ENCODE results near the gene DPYSL5. TPM values are rescaled to one million over a fixed set of nuclear protein-coding genes. Genes with fewer than 3 reads are reported as not detected.

The DPYSL5 gene
- total RNA-seq, 2 donors from 2014 or later, result not detected

DNA sequence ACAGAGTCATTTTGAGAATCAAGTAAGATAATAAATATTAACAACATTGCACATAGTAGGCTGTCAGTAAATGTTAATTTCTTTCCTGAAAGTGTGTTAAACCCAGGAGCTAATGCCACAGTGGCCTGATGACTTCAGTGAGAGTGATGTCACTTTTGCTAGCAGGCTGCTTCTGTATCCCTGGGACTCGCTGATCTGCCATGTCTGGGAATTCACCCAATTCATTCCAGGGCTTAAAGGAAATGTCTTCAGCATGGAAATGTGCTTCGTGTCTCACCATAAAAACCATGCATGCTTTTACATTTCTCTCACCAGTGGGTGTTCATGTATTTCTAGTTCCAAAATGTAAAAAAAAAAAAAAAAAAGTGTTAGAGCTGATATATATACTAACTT is 65.7 kb downstream of the DPYSL5 start:
- Histone ChIP-seq H3K4me1 (no peaks in the 10 kb centered on the region), H3K9me3 (no peaks in the 10 kb centered on the region), H3K36me3 (replicated peaks in 1 of 2; ENCODE audit: insufficient read depth in 1 of 2, low read depth in 2 of 2) (no peaks in the 10 kb centered on the region), H3K27me3 (no peaks in the 10 kb centered on the region), H3K4me3 (no peak overlapping the region), H3K27ac (no peak overlapping the region)
- intact Hi-C loops (cut with DNase I), result no loop called here
- no peak for ATAC-seq
- WGBS, 2 donors, result 46 to 61% methylated on average over 2 of the region's 2 CpGs
- TF ChIP-seq POLR2A (IDR thresholded peaks at IDR 0.05), result no peak
- TF ChIP-seq CTCF (IDR thresholded peaks at IDR 0.05), result no peak
- no peak for DNase-seq

DNA sequence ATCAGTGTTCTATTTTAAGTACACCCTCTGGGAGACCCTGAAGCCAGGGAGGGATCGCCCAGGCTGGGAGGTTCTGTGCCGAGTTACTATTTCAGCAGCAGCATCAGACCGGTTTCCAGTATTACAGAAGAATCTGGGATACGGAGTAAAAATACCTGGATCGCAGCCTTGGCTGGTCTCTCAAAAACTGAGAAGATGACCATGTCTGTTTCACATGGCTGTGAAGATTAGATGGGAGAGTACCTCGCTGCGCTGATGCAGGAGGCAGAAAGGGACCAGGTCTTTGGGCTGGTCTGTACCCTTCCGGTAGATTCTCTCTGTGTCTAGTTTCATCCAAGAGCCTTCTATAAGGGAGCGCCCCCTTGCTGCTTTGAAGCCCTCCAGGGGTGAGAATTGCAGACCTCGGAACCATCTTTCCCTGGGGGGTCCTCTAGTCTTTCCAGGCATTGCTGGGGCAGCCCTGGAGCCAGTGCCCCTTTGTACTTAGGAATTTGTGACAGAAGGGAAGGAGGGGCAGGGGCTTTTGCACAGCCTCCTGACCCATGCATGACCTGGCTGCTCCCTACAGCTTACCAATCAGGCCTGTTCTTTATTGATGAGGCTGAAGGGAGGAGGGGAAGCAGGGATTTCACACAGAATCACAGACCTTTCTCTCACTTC is 66.2 kb downstream of the DPYSL5 start:
- no peak for ATAC-seq
- H3K27ac ChIP-seq, result no peak overlapping the region
- 58 to 60% methylated on average over 10 of the region's 10 CpGs for WGBS, 2 donors
- TF ChIP-seq CTCF (IDR thresholded peaks at IDR 0.05), result no peak
- TF ChIP-seq POLR2A (IDR thresholded peaks at IDR 0.05), result no peak
- no peaks in the 10 kb centered on the region for H3K4me1 ChIP-seq
- no peak for DNase-seq
- H3K27me3 ChIP-seq, result no peaks in the 10 kb centered on the region
- H3K9me3 ChIP-seq, result no peaks in the 10 kb centered on the region
- intact Hi-C loops (cut with DNase I), result no loop called here
- H3K4me3 ChIP-seq, result no peak overlapping the region
- no peaks in the 10 kb centered on the region for H3K36me3 ChIP-seq (replicated peaks in 1 of 2; ENCODE audit: insufficient read depth in 1 of 2, low read depth in 2 of 2)

DNA sequence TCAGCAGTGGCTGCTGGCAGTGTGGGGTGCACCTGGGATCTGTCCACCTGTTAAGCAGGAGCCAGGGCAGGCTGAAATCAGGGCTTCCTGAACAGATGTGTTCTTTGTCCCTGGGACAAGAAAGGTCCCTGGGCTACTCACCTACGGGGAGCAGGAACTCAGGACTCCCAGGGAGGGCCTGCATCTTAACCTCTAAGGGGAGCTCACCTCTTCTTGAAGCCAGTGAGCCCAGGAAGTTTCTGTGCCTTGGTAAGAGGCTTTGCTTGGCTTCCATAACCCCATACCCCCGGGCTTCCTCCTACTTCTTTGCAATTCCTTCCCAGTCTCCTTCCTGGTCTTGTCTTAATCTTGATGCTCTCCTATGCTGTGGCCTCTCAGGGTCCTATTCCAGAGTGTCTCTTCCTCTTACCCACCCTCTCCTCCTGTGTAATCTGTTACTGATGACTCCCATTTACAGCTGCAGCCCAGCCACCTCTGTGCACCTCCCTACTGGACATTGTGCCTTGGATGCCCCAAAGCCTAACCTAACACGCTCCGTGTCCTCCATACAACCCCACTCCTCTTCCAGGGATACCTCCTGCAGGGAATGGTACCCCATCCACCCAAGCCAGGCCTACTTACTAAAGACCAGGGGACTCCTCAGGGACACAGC is 66.9 kb downstream of the DPYSL5 start:
- DNase-seq (no peak), ATAC-seq (no peak)
- Histone ChIP-seq H3K9me3 (no peaks in the 10 kb centered on the region), H3K4me3 (no peak overlapping the region), H3K4me1 (no peaks in the 10 kb centered on the region), H3K27me3 (no peaks in the 10 kb centered on the region), H3K36me3 (replicated peaks in 1 of 2; ENCODE audit: insufficient read depth in 1 of 2, low read depth in 2 of 2) (no peaks in the 10 kb centered on the region), H3K27ac (no peak overlapping the region)
- TF ChIP-seq POLR2A (IDR thresholded peaks at IDR 0.05), result no peak
- no peak for TF ChIP-seq CTCF (IDR thresholded peaks at IDR 0.05)
- 68 to 69% methylated on average over 4 of the region's 4 CpGs for WGBS, 2 donors
- intact Hi-C loops (cut with DNase I), result no loop called here

DNA sequence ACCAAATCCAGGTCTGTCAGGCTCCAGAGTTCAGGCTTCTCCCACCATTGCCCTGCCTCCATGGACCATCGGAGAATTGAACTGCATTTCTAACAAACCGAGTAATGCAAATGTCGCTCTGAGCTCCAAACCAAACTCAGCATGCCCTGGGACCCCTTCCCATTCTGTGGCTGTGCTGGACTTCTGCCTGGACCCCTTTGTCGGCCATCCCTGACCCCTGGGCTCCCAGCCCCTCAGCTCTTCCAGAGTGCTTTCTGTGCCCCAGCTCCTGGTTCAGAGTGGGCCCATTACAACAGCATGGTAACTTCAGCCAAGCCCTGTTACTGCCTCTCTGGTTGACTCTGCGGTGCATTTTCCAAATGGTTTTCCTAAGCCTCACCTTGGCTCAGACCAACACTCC is 67.4 kb downstream of the DPYSL5 start:
- Histone ChIP-seq H3K27ac (no peak overlapping the region), H3K4me3 (no peak overlapping the region), H3K9me3 (no peaks in the 10 kb centered on the region), H3K27me3 (no peaks in the 10 kb centered on the region), H3K36me3 (replicated peaks in 1 of 2; ENCODE audit: insufficient read depth in 1 of 2, low read depth in 2 of 2) (no peaks in the 10 kb centered on the region), H3K4me1 (no peaks in the 10 kb centered on the region)
- 81 to 88% methylated on average over 5 of the region's 5 CpGs for WGBS, 2 donors
- no peak for DNase-seq
- intact Hi-C loops (cut with DNase I), result no loop called here
- TF ChIP-seq POLR2A (IDR thresholded peaks at IDR 0.05), result no peak
- TF ChIP-seq CTCF (IDR thresholded peaks at IDR 0.05), result no peak
- no peak for ATAC-seq

All from body of pancreas (tissue), 4 donors.